ENCODE results near the gene ALKBH4.
A peak's percentile ranks its signal among the peaks of the same experiment; 100 is the strongest.
"Not testable (repeated sequence)": the region's sequence is repeated elsewhere in the genome, so short reads cannot be mapped to it uniquely, and the experiment has no call there.

ALKBH4 gene

GRCh38 chr7:102464577-102465280, at the start of gene ALKBH4, which contains the start of gene LRWD1:
TSS of gene ALKBH4 (minus strand) at chr7:102464863. CDS start at chr7:102464836, 27 bp downstream.
TSS of gene LRWD1 (plus strand) at chr7:102464984. CDS start at chr7:102465081, 97 bp downstream.
- peak; percentile 60 for DNase-seq

- DNase-seq, result not testable (repeated sequence)
These were observed 48.1 kb upstream of the ALKBH4 start for GRCh38 chr7:102512642-102513221.

GRCh38 chr7:102511860-102512522, 47.3 kb upstream of the ALKBH4 start:
- DNase-seq, result not testable (repeated sequence)

GRCh38 chr7:102510575-102510974, 45.9 kb upstream of the ALKBH4 start:
- DNase-seq, result not testable (repeated sequence)

- DNase-seq, result not testable (repeated sequence)
These were observed 42.9 kb upstream of the ALKBH4 start for GRCh38 chr7:102507410-102508088.

GRCh38 chr7:102505298-102506185, 40.9 kb upstream of the ALKBH4 start:
- not testable (repeated sequence) for DNase-seq

GRCh38 chr7:102503141-102503540, 38.5 kb upstream of the ALKBH4 start:
- DNase-seq, result not testable (repeated sequence)

GRCh38 chr7:102498321-102498720, 33.7 kb upstream of the ALKBH4 start:
- not testable (repeated sequence) for DNase-seq

GRCh38 chr7:102497308-102497707, 32.6 kb upstream of the ALKBH4 start:
- DNase-seq, result not testable (repeated sequence)

GRCh38 chr7:102496861-102497260, 32.2 kb upstream of the ALKBH4 start:
- not testable (repeated sequence) for DNase-seq

GRCh38 chr7:102494473-102495149, 29.9 kb upstream of the ALKBH4 start:
- DNase-seq, result not testable (repeated sequence)

- DNase-seq, result not testable (repeated sequence)
These were observed 29.4 kb upstream of the ALKBH4 start for GRCh38 chr7:102494026-102494425.

GRCh38 chr7:102493220-102493935, 28.7 kb upstream of the ALKBH4 start:
- not testable (repeated sequence) for DNase-seq

GRCh38 chr7:102490529-102491075, 25.9 kb upstream of the ALKBH4 start:
- DNase-seq, result not testable (repeated sequence)

- not testable (repeated sequence) for DNase-seq
These were observed 19.7 kb upstream of the ALKBH4 start for GRCh38 chr7:102484317-102484716.

GRCh38 chr7:102481962-102482361, 17.3 kb upstream of the ALKBH4 start:
- DNase-seq, result not testable (repeated sequence)

GRCh38 chr7:102479982-102480637, 15.4 kb upstream of the ALKBH4 start:
- not testable (repeated sequence) for DNase-seq

GRCh38 chr7:102479209-102479584, 14.5 kb upstream of the ALKBH4 start:
- DNase-seq, result not testable (repeated sequence)

- not testable (repeated sequence) for DNase-seq
These were observed 13.9 kb upstream of the ALKBH4 start, which contains the start of gene POLR2J for GRCh38 chr7:102478314-102479208. TSS of gene POLR2J (minus strand) at chr7:102478922. CDS start at chr7:102478860, 62 bp downstream.
